ENCODE data around the gene OTOP2. TPM values are rescaled to one million over a fixed set of nuclear protein-coding genes. Genes with fewer than 3 reads are reported as not detected.

Gene OTOP2
- polyA plus RNA-seq, 3 donors: 0.05 TPM; not detected in 2

GRCh38 chr17:74951065-74951464 is 27.0 kb downstream of the OTOP2 start:
- Mint-ChIP-seq H3K4me1 (peaks cover 6% of the 10 kb centered on the region), H3K27ac (no peak overlapping the region), H3K36me3 (no peaks in the 10 kb centered on the region), H3K9me3 (peaks cover 0 to 7% (median 4%) of the 10 kb centered on the region in 7 donors), H3K4me3 (no peak overlapping the region), H3K27me3 (ENCODE audit: low read depth in 3 of 3) (peaks cover 6 to 24% (median 13%) of the 10 kb centered on the region in 3 donors)
- Histone ChIP-seq H3K4me2 (replicated peaks; ENCODE audit: extremely low read depth, low read length, poor library complexity, severe bottlenecking) (no peak overlapping the region), H3K27me3 (ENCODE audit: control insufficient read depth in 2 of 2, insufficient read depth in 2 of 2, low read length in 2 of 2) (peaks cover 0 to 4% of the 10 kb centered on the region in 2 donors), H2AFZ (ENCODE audit: insufficient read depth, low read depth, low read length, poor library complexity, severe bottlenecking) (no peak overlapping the region), H3K4me3 (replicated peaks in 1 of 3; ENCODE audit: low read depth in 2 of 3, low read length in 3 of 3) (no peak overlapping the region), H3K36me3 (replicated peaks in 1 of 2; ENCODE audit: control insufficient read depth in 1 of 2, insufficient read depth in 2 of 2, low read length in 2 of 2) (no peaks in the 10 kb centered on the region), H3K79me2 (ENCODE audit: insufficient read depth, low read length) (no peaks in the 10 kb centered on the region), H3K9me3 (replicated peaks in 1 of 2; ENCODE audit: control insufficient read depth in 1 of 2, insufficient read depth in 1 of 2, low read length in 2 of 2) (peaks cover 0 to 2% of the 10 kb centered on the region in 2 donors), H3K4me1 (ENCODE audit: control insufficient read depth in 1 of 2, insufficient read depth in 2 of 2, low read length in 2 of 2) (no peaks in the 10 kb centered on the region), H3K27ac (ENCODE audit: low read depth in 1 of 2, low read length in 2 of 2) (no peak overlapping the region), H4K20me1 (ENCODE audit: insufficient read depth, low read length) (no peaks in the 10 kb centered on the region), H3K9ac (ENCODE audit: insufficient read depth, low read length, poor library complexity, severe bottlenecking) (no peak overlapping the region)
- no peak for DNase-seq
- TF ChIP-seq, protein P1, sequence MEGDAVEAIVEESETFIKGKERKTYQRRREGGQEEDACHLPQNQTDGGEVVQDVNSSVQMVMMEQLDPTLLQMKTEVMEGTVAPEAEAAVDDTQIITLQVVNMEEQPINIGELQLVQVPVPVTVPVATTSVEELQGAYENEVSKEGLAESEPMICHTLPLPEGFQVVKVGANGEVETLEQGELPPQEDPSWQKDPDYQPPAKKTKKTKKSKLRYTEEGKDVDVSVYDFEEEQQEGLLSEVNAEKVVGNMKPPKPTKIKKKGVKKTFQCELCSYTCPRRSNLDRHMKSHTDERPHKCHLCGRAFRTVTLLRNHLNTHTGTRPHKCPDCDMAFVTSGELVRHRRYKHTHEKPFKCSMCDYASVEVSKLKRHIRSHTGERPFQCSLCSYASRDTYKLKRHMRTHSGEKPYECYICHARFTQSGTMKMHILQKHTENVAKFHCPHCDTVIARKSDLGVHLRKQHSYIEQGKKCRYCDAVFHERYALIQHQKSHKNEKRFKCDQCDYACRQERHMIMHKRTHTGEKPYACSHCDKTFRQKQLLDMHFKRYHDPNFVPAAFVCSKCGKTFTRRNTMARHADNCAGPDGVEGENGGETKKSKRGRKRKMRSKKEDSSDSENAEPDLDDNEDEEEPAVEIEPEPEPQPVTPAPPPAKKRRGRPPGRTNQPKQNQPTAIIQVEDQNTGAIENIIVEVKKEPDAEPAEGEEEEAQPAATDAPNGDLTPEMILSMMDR (IDR thresholded peaks at IDR 0.05): no peak
- intact Hi-C loops (cut with micrococcal nuclease): loop anchor here in 1 of 2 donors (10.0 kb wide), 1 partner anchor 206 kb away; the partner anchor contains the start of gene NHERF1
- 80% methylated on average over 3 of the region's 3 CpGs for WGBS (ENCODE audit: insufficient coverage)

DNA sequence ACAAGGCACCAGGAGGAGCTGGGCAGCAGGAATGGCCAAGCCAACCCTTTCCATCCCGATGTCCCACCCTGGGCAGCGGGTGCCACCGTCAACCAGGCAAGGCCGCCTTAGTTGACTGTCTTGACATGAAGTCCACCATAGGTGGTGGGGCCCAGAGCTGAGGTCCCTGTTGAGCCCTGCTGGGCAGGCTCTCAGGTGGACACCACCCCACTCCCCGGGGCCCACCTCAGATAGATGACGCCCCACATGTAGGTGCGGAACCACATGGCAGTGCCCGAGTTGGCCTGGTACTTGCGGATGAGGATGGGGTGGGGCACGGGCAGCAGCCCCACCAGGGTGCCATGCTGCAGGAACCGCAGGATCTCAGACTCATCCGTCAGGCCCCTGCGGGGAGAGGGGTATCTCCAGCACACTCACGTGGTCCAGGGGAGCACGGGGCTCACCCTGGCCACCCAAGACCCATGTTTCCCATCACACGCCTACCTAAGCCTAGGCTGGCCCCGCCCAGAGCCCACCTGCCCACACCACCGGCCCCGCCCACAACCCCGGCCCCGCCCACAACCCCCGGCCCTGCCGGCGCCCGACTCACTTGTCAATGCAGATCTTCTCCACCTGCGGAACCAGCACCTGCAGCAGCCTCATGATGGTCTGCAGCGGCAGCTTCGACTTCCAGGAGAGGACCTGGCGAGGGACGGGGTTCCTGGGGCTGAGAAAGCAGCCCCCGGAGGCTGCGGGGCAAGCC is 27.8 kb downstream of the OTOP2 start:
- peaks cover 8 to 26% (median 15%) of the 10 kb centered on the region in 3 donors for H3K27me3 Mint-ChIP-seq (ENCODE audit: low read depth in 3 of 3)
- no peaks in the 10 kb centered on the region for H3K36me3 Mint-ChIP-seq
- H3K4me2 ChIP-seq (replicated peaks; ENCODE audit: extremely low read depth, low read length, poor library complexity, severe bottlenecking): no peak overlapping the region
- peaks cover 5 to 10% of the 10 kb centered on the region in 2 donors for H3K9me3 ChIP-seq (replicated peaks in 1 of 2; ENCODE audit: control insufficient read depth in 1 of 2, insufficient read depth in 1 of 2, low read length in 2 of 2)
- H3K9ac ChIP-seq (ENCODE audit: insufficient read depth, low read length, poor library complexity, severe bottlenecking): no peak overlapping the region
- H3K79me2 ChIP-seq (ENCODE audit: insufficient read depth, low read length): no peaks in the 10 kb centered on the region
- H3K4me1 ChIP-seq (ENCODE audit: control insufficient read depth in 1 of 2, insufficient read depth in 2 of 2, low read length in 2 of 2): no peaks in the 10 kb centered on the region
- H3K27me3 ChIP-seq (ENCODE audit: control insufficient read depth in 2 of 2, insufficient read depth in 2 of 2, low read length in 2 of 2): peaks cover 0 to 9% of the 10 kb centered on the region in 2 donors
- H4K20me1 ChIP-seq (ENCODE audit: insufficient read depth, low read length): no peaks in the 10 kb centered on the region
- TF ChIP-seq, protein P1 (IDR thresholded peaks at IDR 0.05): no peak
- no peak overlapping the region for H2AFZ ChIP-seq (ENCODE audit: insufficient read depth, low read depth, low read length, poor library complexity, severe bottlenecking)
- no peaks in the 10 kb centered on the region for H3K36me3 ChIP-seq (replicated peaks in 1 of 2; ENCODE audit: control insufficient read depth in 1 of 2, insufficient read depth in 2 of 2, low read length in 2 of 2)
- H3K27ac ChIP-seq (ENCODE audit: low read depth in 1 of 2, low read length in 2 of 2): no peak overlapping the region
- no peak for DNase-seq
- H3K4me1 Mint-ChIP-seq: peaks cover 6% of the 10 kb centered on the region
- 82% methylated on average over 21 of the region's 32 CpGs for WGBS (ENCODE audit: insufficient coverage)
- H3K4me3 ChIP-seq (replicated peaks in 1 of 3; ENCODE audit: low read depth in 2 of 3, low read length in 3 of 3): no peak overlapping the region
- peaks cover 4 to 13% (median 11%) of the 10 kb centered on the region in 7 donors for H3K9me3 Mint-ChIP-seq
- H3K27ac Mint-ChIP-seq: peak overlapping the region in 1 of 7 donors; percentile 57
- no peak overlapping the region for H3K4me3 Mint-ChIP-seq
- intact Hi-C loops (cut with micrococcal nuclease): loop anchor here in 1 of 2 donors (10.0 kb wide), 1 partner anchor 207 kb away; the partner anchor contains the start of gene NHERF1
